GM10248 (cell line): ENCODE measurements around the gene COQ5.

Experiments used
- CTCF ChIA-PET: fragments of 300-600 bp; sonication (Branson Sonifier 250); formaldehyde crosslinking; extraction: SDS; loops from one replicate; lab custom pipeline; 2021; ENCODE audit warnings: antibody characterized with exemption; lab: Yijun Ruan, JAX
- POLR2A ChIA-PET: fragments of 350-650 bp; sonication (Branson Sonifier 250); formaldehyde crosslinking; extraction: SDS; loops from one replicate; lab custom pipeline; 2020; ENCODE audit warnings: antibody characterized with exemption; lab: Yijun Ruan, JAX
- DNase-seq: peaks from one replicate; pipeline ENCODE4 v3.0.0; 2012; ENCODE audit errors: extremely low spot score
- TF ChIP-seq, protein P1 (sequence below): IDR thresholded peaks from 2 replicates; pipeline ENCODE4 v1.5.1; 2012; ENCODE audit warnings: mild to moderate bottlenecking, low read depth; ENCODE audit errors: extremely low read depth, missing control alignments, control extremely low read depth

Gene COQ5

DNA sequence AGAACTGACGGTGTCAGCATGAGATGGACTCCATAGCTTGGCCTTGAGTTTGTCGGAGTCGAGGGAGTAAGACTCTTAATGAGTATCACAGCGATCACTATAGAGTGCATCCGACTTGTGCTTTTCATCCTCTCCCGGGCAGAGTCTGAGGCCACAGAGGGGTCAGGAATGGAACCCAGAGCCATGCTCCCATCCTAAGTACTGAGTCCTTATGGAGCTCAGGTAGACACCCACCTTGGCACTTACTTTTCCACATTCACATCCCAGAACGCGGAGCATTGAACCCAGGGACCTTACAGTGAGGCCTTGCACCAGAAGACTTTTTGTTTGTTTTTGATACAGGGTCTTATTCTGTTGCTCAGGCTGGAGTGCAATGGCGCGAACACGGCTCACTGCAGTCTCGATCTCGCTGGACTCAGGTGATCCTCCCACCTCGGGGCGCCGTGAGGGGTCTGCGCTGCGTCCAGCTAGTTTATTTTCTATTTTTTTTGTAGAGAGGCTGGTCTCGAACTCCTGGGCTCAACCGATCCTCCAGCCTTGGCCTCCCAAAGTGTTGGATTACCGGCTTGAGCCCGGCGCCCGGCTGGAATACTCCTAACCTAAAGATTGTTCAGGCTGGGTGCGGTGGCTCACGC lies 58.7 kb downstream of the COQ5 start:
- CTCF ChIA-PET = interaction anchor here (0.7 to 5.6 kb wide), 12 partner anchors 10 to 115 kb away, joined by 3 to 50 read pairs (median 4); no protein-coding TSS in a partner anchor
- POLR2A ChIA-PET = interaction anchor here (0.9 kb wide), 1 partner anchor 27 kb away, joined by 5 read pairs; no protein-coding TSS in a partner anchor
- TF ChIP-seq, protein P1, sequence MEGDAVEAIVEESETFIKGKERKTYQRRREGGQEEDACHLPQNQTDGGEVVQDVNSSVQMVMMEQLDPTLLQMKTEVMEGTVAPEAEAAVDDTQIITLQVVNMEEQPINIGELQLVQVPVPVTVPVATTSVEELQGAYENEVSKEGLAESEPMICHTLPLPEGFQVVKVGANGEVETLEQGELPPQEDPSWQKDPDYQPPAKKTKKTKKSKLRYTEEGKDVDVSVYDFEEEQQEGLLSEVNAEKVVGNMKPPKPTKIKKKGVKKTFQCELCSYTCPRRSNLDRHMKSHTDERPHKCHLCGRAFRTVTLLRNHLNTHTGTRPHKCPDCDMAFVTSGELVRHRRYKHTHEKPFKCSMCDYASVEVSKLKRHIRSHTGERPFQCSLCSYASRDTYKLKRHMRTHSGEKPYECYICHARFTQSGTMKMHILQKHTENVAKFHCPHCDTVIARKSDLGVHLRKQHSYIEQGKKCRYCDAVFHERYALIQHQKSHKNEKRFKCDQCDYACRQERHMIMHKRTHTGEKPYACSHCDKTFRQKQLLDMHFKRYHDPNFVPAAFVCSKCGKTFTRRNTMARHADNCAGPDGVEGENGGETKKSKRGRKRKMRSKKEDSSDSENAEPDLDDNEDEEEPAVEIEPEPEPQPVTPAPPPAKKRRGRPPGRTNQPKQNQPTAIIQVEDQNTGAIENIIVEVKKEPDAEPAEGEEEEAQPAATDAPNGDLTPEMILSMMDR = no peak
- DNase-seq = peak; percentile 43

DNA sequence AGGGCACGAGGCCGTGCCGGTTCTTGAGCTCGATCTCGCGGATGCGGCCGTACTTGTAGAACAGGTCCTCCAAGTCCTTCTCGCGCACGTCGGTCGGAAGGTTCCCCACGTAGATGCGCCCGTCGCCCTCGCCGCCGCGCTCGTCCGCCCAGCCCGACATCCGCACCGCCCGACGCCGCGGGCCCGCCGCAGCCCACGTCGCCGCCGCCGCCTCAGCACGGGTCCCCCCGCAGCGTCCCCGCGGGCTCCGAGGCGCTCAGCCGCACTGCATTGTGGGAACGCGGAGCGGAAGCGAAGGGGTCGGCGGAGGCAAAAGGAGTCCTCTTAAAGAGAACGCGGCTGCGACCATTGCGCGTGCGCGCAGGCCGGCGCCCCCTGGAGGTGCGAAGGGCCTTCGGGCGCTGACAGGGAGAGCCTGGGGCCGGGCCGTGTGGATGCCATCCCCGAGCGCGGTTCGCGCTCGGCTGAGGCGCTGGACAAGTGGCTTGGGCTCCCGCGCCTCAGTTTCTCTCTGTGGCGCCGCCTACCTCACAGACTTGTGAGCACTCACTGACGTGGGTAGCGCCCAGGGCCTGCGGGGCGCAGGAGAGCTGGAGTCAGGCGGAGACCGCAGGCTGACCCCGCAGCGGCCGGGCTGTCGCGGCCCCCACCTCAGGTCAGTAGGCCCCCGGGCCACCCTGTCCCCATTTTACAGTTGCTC lies 59.4 kb downstream of the COQ5 start, which contains the start of gene SRSF9:
Gene SRSF9 (minus strand): TSS at position 299 of the 700 bp plus-strand sequence. CDS start 139 bp downstream, at position 160.
- ChIA-PET CTCF (interaction anchor here (0.9 to 5.6 kb wide), 17 partner anchors 10 to 143 kb away, joined by 3 to 50 read pairs (median 5); partner anchors contain the start of gene DYNLL1), POLR2A (interaction anchor here (0.5 to 0.9 kb wide), 2 partner anchors 27 to 782 kb away, joined by 5 to 9 read pairs; no protein-coding TSS in a partner anchor)
- DNase-seq = peak; percentile 99
- TF ChIP-seq, protein P1 = peak; percentile 92

DNA sequence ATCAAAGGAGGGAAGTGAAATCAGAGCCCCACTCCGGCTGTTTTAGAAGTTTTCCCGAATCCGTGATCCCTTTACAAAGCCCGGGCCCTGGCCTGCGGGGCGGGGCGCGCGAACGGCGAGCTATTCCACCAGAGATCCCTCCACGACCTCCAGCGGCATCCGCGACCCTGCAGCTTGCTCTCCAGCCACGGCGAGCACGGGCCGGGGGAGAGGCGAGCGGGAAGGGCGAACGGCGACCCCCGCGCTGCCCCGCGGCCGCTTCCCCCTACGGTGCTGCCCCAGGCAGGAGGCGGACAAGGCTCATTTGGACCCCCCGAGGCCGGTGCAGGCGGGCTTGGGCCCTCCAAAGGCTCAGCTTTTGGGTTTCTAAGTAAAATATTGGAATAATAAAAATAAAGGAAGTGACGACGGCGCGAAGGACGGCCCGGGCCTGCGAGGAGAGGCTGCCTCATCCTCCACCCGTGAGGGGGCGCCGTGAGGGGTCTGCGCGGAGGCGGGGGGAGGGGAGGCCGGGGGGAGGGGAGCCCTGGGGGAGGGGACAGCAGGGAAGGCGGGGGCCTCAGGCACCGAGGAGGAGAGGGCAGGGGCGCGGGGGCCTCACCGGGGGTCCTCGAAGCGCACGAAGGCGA lies 60.0 kb downstream of the COQ5 start:
- peak; percentile 63 for DNase-seq
- TF ChIP-seq, protein P1 = peak; percentile 35
- POLR2A ChIA-PET = interaction anchor here (0.5 to 1.2 kb wide), 4 partner anchors 11 to 782 kb away, joined by 3 to 9 read pairs (median 4); no protein-coding TSS in a partner anchor
- CTCF ChIA-PET = interaction anchor here (0.7 to 5.6 kb wide), 17 partner anchors 11 to 143 kb away, joined by 3 to 50 read pairs (median 5); partner anchors contain the start of genes DYNLL1, GATC and TRIAP1

GRCh38 chr12:120468325-120468820 lies 60.6 kb downstream of the COQ5 start:
- POLR2A ChIA-PET = interaction anchor here (0.5 to 1.2 kb wide), 3 partner anchors 10 to 349 kb away, joined by 3 to 5 read pairs (median 4); no protein-coding TSS in a partner anchor
- CTCF ChIA-PET = interaction anchor here (0.7 to 5.6 kb wide), 15 partner anchors 11 to 142 kb away, joined by 3 to 50 read pairs (median 5); partner anchors contain the start of genes DYNLL1, GATC and TRIAP1
- peak; percentile 34 for DNase-seq
- TF ChIP-seq, protein P1 = no peak

DNA sequence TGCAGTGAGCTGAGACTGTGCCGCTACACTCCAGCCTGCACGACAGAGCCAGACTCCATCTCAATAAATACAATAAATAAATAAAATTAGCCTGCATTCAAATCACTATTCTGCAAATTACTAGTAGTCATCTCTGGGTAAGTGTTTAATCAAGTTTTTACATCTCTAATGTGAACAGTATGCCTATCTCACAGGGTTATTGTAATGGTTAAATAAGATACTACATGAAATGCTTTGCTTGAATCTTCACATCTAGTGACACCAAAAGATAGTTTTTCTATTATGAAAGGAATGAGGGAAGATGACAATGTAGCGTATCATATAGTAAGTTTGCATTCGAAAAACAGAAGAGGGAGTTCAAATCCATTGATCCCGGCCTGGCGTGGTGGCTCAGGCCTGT lies 61.5 kb downstream of the COQ5 start:
- CTCF ChIA-PET = interaction anchor here (0.8 to 5.6 kb wide), 9 partner anchors 10 to 111 kb away, joined by 3 to 50 read pairs (median 8); partner anchors contain the start of genes COX6A1 and DYNLL1
- DNase-seq = no peak
- POLR2A ChIA-PET = interaction anchor here (1.2 kb wide), 1 partner anchor 9 kb away, joined by 3 read pairs; no protein-coding TSS in a partner anchor
- TF ChIP-seq, protein P1 = no peak
